Thymus (tissue), 11 donors: ENCODE measurements around the gene TBC1D1. TPM values are rescaled to one million over a fixed set of nuclear protein-coding genes. Genes with fewer than 3 reads are reported as not detected.

ENCODE experiments used
- DNase-seq, 9 donors: peaks; one replicate each; pipeline ENCODE4 v3.0.0-alpha.2; 2013; ENCODE audit warnings: low spot score in 9 of 9, low read depth in 6 of 9, missing footprints in 1 of 9
- H3K27ac ChIP-seq, 2 donors: one replicate each; pipeline ENCODE4 v1.5.1; 2013; ENCODE audit warnings: control low read depth in 1 of 2, low read depth in 1 of 2, low read length in 1 of 2, mild to moderate bottlenecking in 1 of 2, moderate library complexity in 1 of 2
- H3K27me3 ChIP-seq, 2 donors: one replicate each; pipeline ENCODE4 v1.5.1; 2013; ENCODE audit warnings: low read length in 1 of 2; ENCODE audit not compliant: control insufficient read depth in 2 of 2, insufficient read depth in 1 of 2
- H3K36me3 ChIP-seq, 2 donors: one replicate each; pipeline ENCODE4 v1.5.1; 2013; ENCODE audit warnings: low read length in 1 of 2, mild to moderate bottlenecking in 1 of 2, moderate library complexity in 1 of 2; ENCODE audit not compliant: control insufficient read depth in 2 of 2, insufficient read depth in 2 of 2
- H3K4me1 ChIP-seq, 2 donors: one replicate each; pipeline ENCODE4 v1.5.1; 2013; ENCODE audit warnings: low read length in 2 of 2; ENCODE audit not compliant: control insufficient read depth in 2 of 2, insufficient read depth in 2 of 2
- H3K4me3 ChIP-seq, 2 donors: one replicate each; pipeline ENCODE4 v1.5.1; 2013; ENCODE audit warnings: low read length in 2 of 2, control low read depth in 1 of 2, mild to moderate bottlenecking in 1 of 2
- H3K9me3 ChIP-seq, 2 donors: one replicate each; pipeline ENCODE4 v1.5.1; 2013; ENCODE audit warnings: low read length in 1 of 2, mild to moderate bottlenecking in 1 of 2; ENCODE audit not compliant: control insufficient read depth in 2 of 2, insufficient read depth in 1 of 2
- WGBS: extraction: QIAGEN DNeasy Blood & Tissue Kit; methylation state at CpG from one replicate; pipeline ENCODE4 v1.1.7; 2013; 5-methylcytosine and 5-hydroxymethylcytosine counted together
- polyA plus RNA-seq: library from polyadenylated mRNA; stranded (reverse); fragments of 200-250 nt; gene quantifications from one replicate; pipeline ENCODE4 v1.2.3, GENCODE V29; 2013
- total RNA-seq: library from RNA; stranded (reverse); fragments of 120-200 nt; gene quantifications from one replicate; pipeline ENCODE4 v1.2.4, GENCODE V29; 2013
- donor health status: healthy.

Gene TBC1D1
- total and polyA plus RNA-seq, 2 donors = 49.9 to 65.7 TPM

GRCh38 chr4:38092701-38093100 is 201.8 kb downstream of the TBC1D1 start:
- WGBS = 96% methylated on average over 3 of the region's 3 CpGs
- H3K9me3 ChIP-seq = no peaks in the 10 kb centered on the region
- no peak overlapping the region for H3K4me3 ChIP-seq
- H3K36me3 ChIP-seq = peaks cover 10 to 34% of the 10 kb centered on the region in 2 donors
- peaks cover 2 to 20% of the 10 kb centered on the region in 2 donors for H3K4me1 ChIP-seq
- no peak overlapping the region for H3K27ac ChIP-seq
- no peaks in the 10 kb centered on the region for H3K27me3 ChIP-seq
- DNase-seq = no peak

GRCh38 chr4:38094419-38094818 is 203.5 kb downstream of the TBC1D1 start:
- no peaks in the 10 kb centered on the region for H3K9me3 ChIP-seq
- H3K4me3 ChIP-seq = no peak overlapping the region
- H3K36me3 ChIP-seq = peaks cover 16 to 42% of the 10 kb centered on the region in 2 donors
- no peak for DNase-seq
- peaks cover 2 to 20% of the 10 kb centered on the region in 2 donors for H3K4me1 ChIP-seq
- H3K27ac ChIP-seq = no peak overlapping the region
- 42% methylated on average over 7 of the region's 7 CpGs for WGBS
- H3K27me3 ChIP-seq = no peaks in the 10 kb centered on the region

GRCh38 chr4:38095691-38096090 is 204.8 kb downstream of the TBC1D1 start:
- H3K27me3 ChIP-seq = no peaks in the 10 kb centered on the region
- 98% methylated on average over 8 of the region's 8 CpGs for WGBS
- peaks cover 2 to 18% of the 10 kb centered on the region in 2 donors for H3K4me1 ChIP-seq
- H3K4me3 ChIP-seq = no peak overlapping the region
- H3K9me3 ChIP-seq = no peaks in the 10 kb centered on the region
- DNase-seq = no peak
- H3K36me3 ChIP-seq = peaks cover 13 to 50% of the 10 kb centered on the region in 2 donors
- no peak overlapping the region for H3K27ac ChIP-seq

- Histone ChIP-seq H3K4me3 (no peak overlapping the region), H3K9me3 (no peaks in the 10 kb centered on the region), H3K4me1 (peaks cover 0 to 8% of the 10 kb centered on the region in 2 donors), H3K27ac (no peak overlapping the region), H3K36me3 (peaks cover 13 to 52% of the 10 kb centered on the region in 2 donors), H3K27me3 (no peaks in the 10 kb centered on the region)
- no peak for DNase-seq
- WGBS = 97% methylated on average over 4 of the region's 4 CpGs
These were observed 206.9 kb downstream of the TBC1D1 start for GRCh38 chr4:38097818-38098217.

- peaks cover 20 to 60% of the 10 kb centered on the region in 2 donors for H3K36me3 ChIP-seq
- H3K27ac ChIP-seq = no peak overlapping the region
- 95% methylated on average over 4 of the region's 4 CpGs for WGBS
- H3K9me3 ChIP-seq = no peaks in the 10 kb centered on the region
- peaks cover 0 to 6% of the 10 kb centered on the region in 2 donors for H3K4me1 ChIP-seq
- DNase-seq = no peak
- H3K27me3 ChIP-seq = no peaks in the 10 kb centered on the region
- H3K4me3 ChIP-seq = no peak overlapping the region
These were observed 208.2 kb downstream of the TBC1D1 start for GRCh38 chr4:38099020-38099600.

- WGBS = 97% methylated on average over 3 of the region's 3 CpGs
- DNase-seq = no peak
- Histone ChIP-seq H3K4me1 (no peaks in the 10 kb centered on the region), H3K27me3 (no peaks in the 10 kb centered on the region), H3K4me3 (no peak overlapping the region), H3K27ac (no peak overlapping the region), H3K9me3 (no peaks in the 10 kb centered on the region), H3K36me3 (peaks cover 23 to 66% of the 10 kb centered on the region in 2 donors)
These were observed 209.1 kb downstream of the TBC1D1 start for GRCh38 chr4:38099908-38100407.

GRCh38 chr4:38100474-38101255 is 209.8 kb downstream of the TBC1D1 start:
- no peak overlapping the region for H3K4me3 ChIP-seq
- no peaks in the 10 kb centered on the region for H3K9me3 ChIP-seq
- H3K4me1 ChIP-seq = no peaks in the 10 kb centered on the region
- no peak overlapping the region for H3K27ac ChIP-seq
- DNase-seq = no peak
- WGBS = 97% methylated on average over 5 of the region's 5 CpGs
- H3K36me3 ChIP-seq = peaks cover 23 to 69% of the 10 kb centered on the region in 2 donors
- H3K27me3 ChIP-seq = no peaks in the 10 kb centered on the region

- no peak for DNase-seq
- no peaks in the 10 kb centered on the region for H3K4me1 ChIP-seq
- no peak overlapping the region for H3K27ac ChIP-seq
- H3K4me3 ChIP-seq = no peak overlapping the region
- H3K36me3 ChIP-seq = peaks cover 27 to 69% of the 10 kb centered on the region in 2 donors
- no peaks in the 10 kb centered on the region for H3K27me3 ChIP-seq
- WGBS = 97% methylated on average over 4 of the region's 4 CpGs
- H3K9me3 ChIP-seq = no peaks in the 10 kb centered on the region
These were observed 210.7 kb downstream of the TBC1D1 start for GRCh38 chr4:38101563-38101962.

- Histone ChIP-seq H3K27me3 (no peaks in the 10 kb centered on the region), H3K4me3 (no peak overlapping the region), H3K4me1 (no peaks in the 10 kb centered on the region), H3K36me3 (peaks cover 35 to 76% of the 10 kb centered on the region in 2 donors), H3K27ac (no peak overlapping the region), H3K9me3 (no peaks in the 10 kb centered on the region)
- WGBS = 96% methylated on average over 7 of the region's 7 CpGs
- no peak for DNase-seq
These were observed 212.2 kb downstream of the TBC1D1 start for GRCh38 chr4:38102957-38103588.
